B cell (primary cell): Measurements from ENCODE around the gene TRIM72. TPM values are rescaled to one million over a fixed set of nuclear protein-coding genes. Genes with fewer than 3 reads are reported as not detected.
"Not testable (repeated sequence)": the region's sequence is repeated elsewhere in the genome, so short reads cannot be mapped to it uniquely, and the experiment has no call there.

Experiments used
- ATAC-seq: fragments of 200-7000 bp; cut with Tn5 transposase; one replicate; pipeline ENCODE4 v1.10.0; 2021; ENCODE audit warnings: low read depth, mild to moderate bottlenecking, moderate number of reproducible peaks, moderate library complexity
- CTCF ChIA-PET: fragments of 350-600 bp; sonication (Branson Sonifier 250); formaldehyde crosslinking; loops from one replicate; lab custom pipeline; 2021; ENCODE audit warnings: antibody characterized with exemption, inconsistent platforms; lab: Charles Lee
- POLR2A ChIA-PET: fragments of 350-600 bp; sonication (Branson Sonifier 250); formaldehyde crosslinking; loops from one replicate; lab custom pipeline; 2021; ENCODE audit warnings: antibody characterized with exemption; lab: Charles Lee
- DNase-seq: peaks from one replicate; pipeline ENCODE4 v3.0.0; 2013
- H2AFZ ChIP-seq: 2 replicates; pipeline ENCODE4 v1.6.1; 2012; ENCODE audit warnings: mild to moderate bottlenecking, low read depth, low read length; ENCODE audit not compliant: insufficient read depth, poor library complexity, severe bottlenecking
- H3K27ac ChIP-seq, 2 donors: 1 replicate in 1 of 2; 2 replicates in 1 of 2; pipeline ENCODE4 v1.5.1; 2012 to 2013; ENCODE audit warnings: low read length in 2 of 2, mild to moderate bottlenecking in 2 of 2, moderate library complexity in 1 of 2
- H3K27me3 ChIP-seq, 4 experiments: fragments of 200-600 bp in 1 of 4; sonication (generic) in 1 of 4; replicated peaks in 1 of 4; 1 replicate in 2 of 4; 2 replicates in 2 of 4; pipeline versions ENCODE4 v1.6.1 to v1.7.0; 2013 to 2016; ENCODE audit warnings: low read length in 3 of 4, mild to moderate bottlenecking in 2 of 4, mixed read lengths in 1 of 4, moderate library complexity in 1 of 4; ENCODE audit not compliant: insufficient read depth in 4 of 4, control insufficient read depth in 3 of 4; ENCODE audit errors: control extremely low read depth in 1 of 4
- H3K36me3 ChIP-seq, 2 experiments: replicated peaks in 1 of 2; 1 replicate in 1 of 2; 2 replicates in 1 of 2; pipeline versions ENCODE4 v1.6.1 to v1.7.1; 2013; ENCODE audit warnings: low read length in 1 of 2; ENCODE audit not compliant: insufficient read depth in 2 of 2, control insufficient read depth in 1 of 2; ENCODE audit errors: control extremely low read depth in 1 of 2, extremely low read depth in 1 of 2
- H3K4me1 ChIP-seq, 2 donors: fragments of 200-600 bp in 1 of 2; sonication (generic) in 1 of 2; 1 replicate in 1 of 2; 2 replicates in 1 of 2; pipeline versions ENCODE4 v1.5.1 to v1.6.1; 2013 to 2017; ENCODE audit warnings: low read length in 2 of 2; ENCODE audit not compliant: control insufficient read depth in 2 of 2, insufficient read depth in 2 of 2
- H3K4me2 ChIP-seq: replicated peaks from 2 replicates; pipeline ENCODE3; 2012; ENCODE audit warnings: mild to moderate bottlenecking, low read depth, low read length; ENCODE audit not compliant: poor library complexity, severe bottlenecking
- H3K4me3 ChIP-seq, 5 experiments: fragments of 200-600 bp in 1 of 5; sonication (generic) in 1 of 5; 1 replicate in 3 of 5; 2 replicates in 2 of 5; pipeline versions ENCODE4 v1.5.1 to v1.7.0; 2011 to 2016; ENCODE audit warnings: low read length in 4 of 5, mild to moderate bottlenecking in 4 of 5, low read depth in 2 of 5, control low read depth in 1 of 5, moderate library complexity in 1 of 5; ENCODE audit not compliant: insufficient read depth in 1 of 5; ENCODE audit errors: control extremely low read depth in 1 of 5, extremely low read depth in 1 of 5
- H3K79me2 ChIP-seq: fragments of 200-600 bp; sonication (generic); one replicate; pipeline ENCODE4 v1.6.0; 2016; ENCODE audit warnings: low read length; ENCODE audit not compliant: control insufficient read depth, insufficient read depth
- H3K9ac ChIP-seq: fragments of 200-600 bp; sonication (generic); 2 replicates; pipeline ENCODE4 v1.6.1; 2017; ENCODE audit warnings: mild to moderate bottlenecking, low read length, moderate library complexity
- H3K9me3 ChIP-seq, 3 donors: one replicate each; pipeline versions ENCODE4 v1.6.1 to v1.7.1; 2013; ENCODE audit warnings: low read length in 2 of 3; ENCODE audit not compliant: control insufficient read depth in 2 of 3, insufficient read depth in 1 of 3; ENCODE audit errors: control extremely low read depth in 1 of 3
- H4K20me1 ChIP-seq: 2 replicates; pipeline ENCODE4 v1.6.0; 2012; ENCODE audit warnings: mild to moderate bottlenecking, low read length; ENCODE audit not compliant: insufficient read depth, control insufficient read depth, poor library complexity, severe bottlenecking
- H3K27ac Mint-ChIP-seq: one replicate; pipeline ENCODE4 v1.8.0; 2021; ENCODE audit warnings: mixed read lengths
- H3K27me3 Mint-ChIP-seq: one replicate; pipeline ENCODE4 v1.8.0; 2021; ENCODE audit warnings: mixed read lengths
- H3K4me1 Mint-ChIP-seq: one replicate; pipeline ENCODE4 v1.8.0; 2021; ENCODE audit warnings: mixed read lengths
- H3K4me3 Mint-ChIP-seq: one replicate; pipeline ENCODE4 v1.8.0; 2021; ENCODE audit warnings: mixed read lengths
- H3K9me3 Mint-ChIP-seq: one replicate; pipeline ENCODE4 v1.8.0; 2022; ENCODE audit warnings: mixed read lengths; ENCODE audit not compliant: insufficient read depth
- CTCF ChIP-seq: fragments of 200-600 bp; IDR thresholded peaks from one replicate; pipeline ENCODE4 v1.8.0; 2022; ENCODE audit warnings: antibody characterized with exemption, mild to moderate bottlenecking
- EZH2 ChIP-seq: IDR thresholded peaks from 2 replicates; pipeline ENCODE4 v1.6.1; 2012; ENCODE audit warnings: borderline replicate concordance, low read depth, mild to moderate bottlenecking, moderate library complexity, low read length; ENCODE audit not compliant: insufficient read depth, poor library complexity, severe bottlenecking
- WGBS: methylation state at CpG from one replicate; pipeline ENCODE4 v1.1.5; 2013; ENCODE audit warnings: missing lambda C conversion rate; ENCODE audit not compliant: insufficient coverage; 5-methylcytosine and 5-hydroxymethylcytosine counted together
- intact Hi-C: fragments of 100-400 bp; cut with micrococcal nuclease; formaldehyde crosslinking; loops from one replicate; pipeline ENCODE4 v1.10.0; 2022
- polyA plus RNA-seq: library from polyadenylated mRNA; depleted of rRNA; stranded (reverse); fragments of >200 nt; gene quantifications from 2 replicates; pipeline ENCODE4 v1.2.3, GENCODE V29; 2012
- small RNA-seq: library from RNA; depleted of rRNA; stranded (forward); fragments of <200 nt; gene quantifications from one replicate; pipeline ENCODE3, GENCODE V24; 2012; ENCODE audit warnings: low replicate concordance, low read depth; ENCODE audit not compliant: insufficient read length
- total RNA-seq, 2 donors: library from RNA; stranded (reverse); fragments of 120-200 nt in 1 of 2; gene quantifications; 1 replicate in 1 of 2; 2 replicates in 1 of 2; pipeline versions ENCODE4 v1.2.3 to v1.2.4, GENCODE V29; 2013 to 2022

Gene TRIM72
- total and polyA plus RNA-seq, 2 donors (not counting 1 experiment from before 2014, with no cell fraction given), result 0.03 to 0.05 TPM

GRCh38 chr16:31277659-31278260, 63.8 kb downstream of the TRIM72 start:
- WGBS, result 94% methylated on average over 12 of the region's 17 CpGs
- no peaks in the 10 kb centered on the region for H3K4me1 Mint-ChIP-seq
- intact Hi-C loops, result no loop called here
- H3K4me3 Mint-ChIP-seq, result no peak overlapping the region
- no peak overlapping the region for H3K9ac ChIP-seq
- no peaks in the 10 kb centered on the region for H3K27me3 ChIP-seq
- no peaks in the 10 kb centered on the region for H3K4me1 ChIP-seq
- no peaks in the 10 kb centered on the region for H4K20me1 ChIP-seq
- no peak overlapping the region for H3K27ac ChIP-seq
- TF ChIP-seq CTCF (no peak), EZH2 (no peak)
- H3K9me3 ChIP-seq, result peaks cover 0 to 2% (median 0%) of the 10 kb centered on the region in 3 donors
- no peaks in the 10 kb centered on the region for H3K79me2 ChIP-seq
- DNase-seq (no peak), ATAC-seq (no peak)
- H3K4me3 ChIP-seq, result no peak overlapping the region
- ChIA-PET POLR2A (no interaction called here), CTCF (no interaction called here)
- no peaks in the 10 kb centered on the region for H3K27me3 Mint-ChIP-seq
- H3K27ac Mint-ChIP-seq, result no peak overlapping the region
- H3K9me3 Mint-ChIP-seq, result no peaks in the 10 kb centered on the region
- peaks cover 0 to 18% of the 10 kb centered on the region in 2 experiments for H3K36me3 ChIP-seq
- H2AFZ ChIP-seq, result no peak overlapping the region
- H3K4me2 ChIP-seq, result no peak overlapping the region

DNA sequence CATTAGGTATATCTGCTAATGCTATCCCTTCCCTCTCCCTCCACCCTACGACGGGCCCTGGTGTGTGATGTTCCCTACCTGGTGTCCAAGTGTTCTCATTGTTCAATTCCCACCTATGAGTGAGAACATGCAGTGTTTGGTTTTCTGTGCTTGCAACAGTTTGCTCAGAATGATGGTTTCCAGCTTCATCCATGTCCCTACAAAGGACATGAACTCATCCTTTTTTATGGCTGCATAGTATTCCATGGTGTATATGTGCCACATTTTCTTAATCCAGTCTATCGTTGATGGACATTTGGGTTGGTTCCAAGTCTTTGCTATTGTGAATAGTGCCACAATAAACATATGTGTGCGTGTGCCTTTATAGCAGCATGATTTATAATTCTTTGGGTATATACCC, 64.9 kb downstream of the TRIM72 start:
- H3K4me2 ChIP-seq, H3K4me3 ChIP-seq, H4K20me1 ChIP-seq, H3K9ac ChIP-seq, CTCF ChIA-PET, H3K27me3 ChIP-seq, H3K9me3 Mint-ChIP-seq, H2AFZ ChIP-seq, H3K9me3 ChIP-seq, ATAC-seq, H3K4me1 ChIP-seq, DNase-seq, H3K79me2 ChIP-seq, POLR2A ChIA-PET, H3K4me1 Mint-ChIP-seq, H3K27me3 Mint-ChIP-seq, intact Hi-C loops, H3K4me3 Mint-ChIP-seq, H3K27ac Mint-ChIP-seq, H3K27ac ChIP-seq: not testable (repeated sequence)
- H3K36me3 ChIP-seq, result peaks cover 0 to 19% of the 10 kb centered on the region in 2 experiments
- WGBS, result no CpG with 5 or more reads among the region's 4 CpGs

Small RNA genes lying within 50 kb of the gene (small RNA-seq; reads per million reads assigned to genes)
- gene AC009088.4 (not detected), gene NDUFA3P6 (not detected)

Other genes with a start within 250 kb of the TRIM72 start
- gene HSD3B7, start 228.9 kb upstream of the TRIM72 start, total RNA-seq, result 1.0 and 1.2 TPM in 2 replicates
- gene HSD3B7, start 228.9 kb upstream of the TRIM72 start, polyA plus RNA-seq, result 0.65 and 0.89 TPM in 2 replicates
- 2.2 and 2.7 TPM in 2 replicates for gene STX1B, start 203.5 kb upstream of the TRIM72 start, total RNA-seq
- 1.8 and 2.1 TPM in 2 replicates for gene STX1B, start 203.5 kb upstream of the TRIM72 start, polyA plus RNA-seq
- 111 and 120 TPM in 2 replicates for gene STX4, start 180.6 kb upstream of the TRIM72 start, total RNA-seq
- gene STX4, start 180.6 kb upstream of the TRIM72 start, polyA plus RNA-seq, result 133 and 159 TPM in 2 replicates
- 11.1 and 12.0 TPM in 2 replicates for gene ZNF668, start 139.9 kb upstream of the TRIM72 start, total RNA-seq
- 5.1 and 5.8 TPM in 2 replicates for gene ZNF668, start 139.9 kb upstream of the TRIM72 start, polyA plus RNA-seq
- 45.9 and 51.7 TPM in 2 replicates for gene ZNF646, start 139.7 kb upstream of the TRIM72 start, total RNA-seq
- gene ZNF646, start 139.7 kb upstream of the TRIM72 start, polyA plus RNA-seq, result 9.2 and 14.7 TPM in 2 replicates
- gene PRSS53, start 125.2 kb upstream of the TRIM72 start, total RNA-seq, result 10.7 and 10.8 TPM in 2 replicates
- 10.1 and 11.6 TPM in 2 replicates for gene PRSS53, start 125.2 kb upstream of the TRIM72 start, polyA plus RNA-seq
- gene VKORC1, start 119.3 kb upstream of the TRIM72 start, total RNA-seq, result 36.8 and 45.7 TPM in 2 replicates
- gene VKORC1, start 119.3 kb upstream of the TRIM72 start, polyA plus RNA-seq, result 22.3 and 31.8 TPM in 2 replicates
- 24.7 and 29.7 TPM in 2 replicates for gene BCKDK, start 105.7 kb upstream of the TRIM72 start, total RNA-seq
- gene BCKDK, start 105.7 kb upstream of the TRIM72 start, polyA plus RNA-seq, result 20.0 and 27.6 TPM in 2 replicates
- gene KAT8, start 96.5 kb upstream of the TRIM72 start, total RNA-seq, result 100.0 and 102 TPM in 2 replicates
- 102 TPM in 2 replicates for gene KAT8, start 96.5 kb upstream of the TRIM72 start, polyA plus RNA-seq
- not detected in 2 replicates for gene PRSS8, start 78.4 kb upstream of the TRIM72 start, total RNA-seq
- gene PRSS8, start 78.4 kb upstream of the TRIM72 start, polyA plus RNA-seq, result not detected in 2 replicates
- gene PRSS36, start 64.1 kb upstream of the TRIM72 start, total RNA-seq, result 1.6 TPM in 1 of 2 replicates, not detected in the other
- 0.20 and 1.0 TPM in 2 replicates for gene PRSS36, start 64.1 kb upstream of the TRIM72 start, polyA plus RNA-seq
- gene FUS, start 34.0 kb upstream of the TRIM72 start, total RNA-seq, result 585 and 597 TPM in 2 replicates
- gene FUS, start 34.0 kb upstream of the TRIM72 start, polyA plus RNA-seq, result 181 and 386 TPM in 2 replicates
- 31.8 and 35.7 TPM in 2 replicates for gene PYCARD, start 11.4 kb upstream of the TRIM72 start, total RNA-seq
- 36.3 and 72.0 TPM in 2 replicates for gene PYCARD, start 11.4 kb upstream of the TRIM72 start, polyA plus RNA-seq
- gene PYDC1, start 3.0 kb downstream of the TRIM72 start, total RNA-seq, result not detected in 2 replicates
- gene PYDC1, start 3.0 kb downstream of the TRIM72 start, polyA plus RNA-seq, result not detected in 2 replicates
- 28.4 and 34.3 TPM in 2 replicates for gene ITGAM, start 45.9 kb downstream of the TRIM72 start, total RNA-seq
- gene ITGAM, start 45.9 kb downstream of the TRIM72 start, polyA plus RNA-seq, result 32.9 and 66.3 TPM in 2 replicates
- gene ITGAX, start 141.1 kb downstream of the TRIM72 start, total RNA-seq, result 48.0 and 51.7 TPM in 2 replicates
- 39.2 and 78.8 TPM in 2 replicates for gene ITGAX, start 141.1 kb downstream of the TRIM72 start, polyA plus RNA-seq
- gene ITGAD, start 179.2 kb downstream of the TRIM72 start, total RNA-seq, result not detected in 2 replicates
- gene ITGAD, start 179.2 kb downstream of the TRIM72 start, polyA plus RNA-seq, result 0.10 and 0.19 TPM in 2 replicates
- not detected in 2 replicates for gene COX6A2, start 214.2 kb downstream of the TRIM72 start, total RNA-seq
- gene COX6A2, start 214.2 kb downstream of the TRIM72 start, polyA plus RNA-seq, result not detected in 2 replicates
- gene ZNF843, start 228.7 kb downstream of the TRIM72 start, total RNA-seq, result 0.15 and 0.56 TPM in 2 replicates
- gene ZNF843, start 228.7 kb downstream of the TRIM72 start, polyA plus RNA-seq, result 0.03 and 0.06 TPM in 2 replicates
- 11.2 and 11.7 TPM in 2 replicates for gene ARMC5, start 245.4 kb downstream of the TRIM72 start, total RNA-seq
- gene ARMC5, start 245.4 kb downstream of the TRIM72 start, polyA plus RNA-seq, result 15.4 and 29.5 TPM in 2 replicates